BJ (cell line): ENCODE results near the gene AFG1L. TPM values are rescaled to one million over a fixed set of nuclear protein-coding genes. Genes with fewer than 3 reads are reported as not detected.

Experiments
- CTCF ChIA-PET: fragments of 350-600 bp; formaldehyde crosslinking; extraction: SDS; loops from one replicate; lab custom pipeline; 2021; ENCODE audit warnings: antibody characterized with exemption, inconsistent platforms; lab: Yijun Ruan, JAX
- POLR2A ChIA-PET: fragments of 300-600 bp; sonication (Branson Sonifier 250); formaldehyde crosslinking; extraction: SDS; loops from one replicate; lab custom pipeline; 2021; ENCODE audit warnings: antibody characterized with exemption; lab: Charles Lee
- DNase-seq: peaks from one replicate; pipeline ENCODE4 v3.0.0-alpha.2; 2011; ENCODE audit warnings: low read depth
- H3K27me3 ChIP-seq: 2 replicates; pipeline ENCODE4 v1.6.0; 2011; ENCODE audit warnings: low read length; ENCODE audit not compliant: control insufficient read depth, insufficient read depth
- H3K36me3 ChIP-seq: 2 replicates; pipeline ENCODE4 v1.5.1; 2011; ENCODE audit warnings: low read length; ENCODE audit not compliant: control insufficient read depth, insufficient read depth
- H3K4me3 ChIP-seq: 2 replicates; pipeline ENCODE4 v1.5.1; 2011; ENCODE audit warnings: low read depth, mild to moderate bottlenecking, control low read depth, low read length
- CTCF ChIP-seq: IDR thresholded peaks from 2 replicates; pipeline ENCODE4 v1.5.1; 2011; ENCODE audit warnings: low read depth, mild to moderate bottlenecking, control low read depth, inconsistent platforms, low read length, moderate library complexity; ENCODE audit not compliant: insufficient read depth
- polyA plus RNA-seq: library from polyadenylated mRNA; depleted of rRNA; stranded (reverse); fragments of >200 nt; gene quantifications from 2 replicates; pipeline ENCODE4 v1.2.3, GENCODE V29; 2011

The AFG1L gene
- polyA plus RNA-seq, 1 experiment: 1.7 TPM

DNA sequence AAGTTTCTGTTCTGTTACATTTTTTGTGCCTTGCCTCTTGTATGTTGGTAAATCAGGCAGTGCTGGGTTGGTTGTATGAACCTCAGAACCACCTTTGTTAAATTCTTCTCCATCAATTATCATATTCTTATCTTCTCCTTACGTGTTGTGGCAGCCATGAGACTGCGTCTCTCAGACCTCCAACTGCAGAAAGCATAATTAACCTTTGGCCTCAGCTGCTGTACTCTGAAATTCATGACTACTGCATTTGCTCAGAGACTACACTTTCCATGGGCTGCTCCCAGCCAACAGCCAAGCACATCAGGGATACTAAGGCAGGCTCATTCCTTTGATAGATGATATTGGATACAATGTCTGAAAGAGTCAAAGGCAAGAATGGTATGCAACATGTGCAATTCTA is 18.9 kb upstream of the AFG1L start:
- Histone ChIP-seq H3K36me3 (no peaks in the 10 kb centered on the region), H3K4me3 (no peak overlapping the region), H3K27me3 (no peaks in the 10 kb centered on the region)
- ChIA-PET POLR2A (no interaction called here), CTCF (interaction anchor here (1.2 kb wide), 1 partner anchor 9 kb away, joined by 3 read pairs; no protein-coding TSS in a partner anchor)
- no peak for TF ChIP-seq CTCF
- no peak for DNase-seq

DNA sequence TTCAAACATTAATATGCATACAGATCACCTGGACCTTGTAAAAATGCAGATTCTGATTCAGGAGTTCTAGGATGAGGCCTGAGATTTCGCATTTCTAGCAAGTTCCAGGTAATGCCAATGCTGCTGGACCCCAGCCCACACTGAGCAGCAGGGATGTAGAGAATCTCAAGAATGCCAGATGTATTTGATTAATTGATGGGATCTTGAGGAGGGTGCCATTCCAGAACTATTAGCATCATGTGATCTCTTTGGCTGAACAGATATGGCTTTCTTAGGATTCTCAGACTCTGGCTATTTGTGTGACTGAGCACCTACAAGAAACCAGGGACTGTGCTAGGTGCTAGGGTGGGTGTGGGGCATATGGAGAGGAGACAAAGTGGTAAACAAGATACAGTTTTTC is 17.6 kb upstream of the AFG1L start:
- ChIA-PET POLR2A (no interaction called here), CTCF (no interaction called here)
- no peak for TF ChIP-seq CTCF
- no peak overlapping the region for H3K4me3 ChIP-seq
- DNase-seq: no peak
- no peaks in the 10 kb centered on the region for H3K27me3 ChIP-seq
- H3K36me3 ChIP-seq: no peaks in the 10 kb centered on the region

GRCh38 chr6:108277831-108278230 is 17.0 kb upstream of the AFG1L start:
- no peak for TF ChIP-seq CTCF
- no peak for DNase-seq
- CTCF ChIA-PET: no interaction called here

GRCh38 chr6:108285381-108285780 is 9.5 kb upstream of the AFG1L start:
- DNase-seq: no peak
- ChIA-PET POLR2A (no interaction called here), CTCF (interaction anchor here (1.1 kb wide), 1 partner anchor 9 kb away, joined by 3 read pairs; no protein-coding TSS in a partner anchor)
- H3K27me3 ChIP-seq: 0 out of 2 replicates have a peak, but pooled peaks cover 1% of the 10 kb centered on the region
- no peak overlapping the region for H3K4me3 ChIP-seq
- TF ChIP-seq CTCF: no peak
- no peaks in the 10 kb centered on the region for H3K36me3 ChIP-seq

More at GRCh38 chr6:108277831-108278230, 17.0 kb upstream of the AFG1L start:
- H3K4me3 ChIP-seq: no peak overlapping the region
- H3K36me3 ChIP-seq: no peaks in the 10 kb centered on the region
- no peaks in the 10 kb centered on the region for H3K27me3 ChIP-seq
- POLR2A ChIA-PET: no interaction called here

- ChIA-PET POLR2A (no interaction called here), CTCF (interaction anchor here (0.6 kb wide), 1 partner anchor 14 kb away, joined by 3 read pairs; no protein-coding TSS in a partner anchor)
- Histone ChIP-seq H3K27me3 (0 out of 2 replicates have a peak, but pooled peaks cover 1% of the 10 kb centered on the region), H3K36me3 (no peaks in the 10 kb centered on the region), H3K4me3 (no peak overlapping the region)
- DNase-seq: no peak
- TF ChIP-seq CTCF: no peak
Observed at GRCh38 chr6:108286366-108286765, 8.5 kb upstream of the AFG1L start.
